Left ventricle myocardium inferior (tissue), 1 donor: Measurements from ENCODE around the gene KCNJ4. TPM values are rescaled to one million over a fixed set of nuclear protein-coding genes. Genes with fewer than 3 reads are reported as not detected.
A peak's percentile ranks its signal among the peaks of the same experiment; 100 is the strongest.

Experiments
- DNase-seq: peaks from one replicate; pipeline ENCODE4 v3.0.0-alpha.2; 2020
- H3K27ac ChIP-seq: fragments of 200-600 bp; replicated peaks from 2 replicates; pipeline ENCODE4 v1.8.0; 2021
- H3K27me3 ChIP-seq: fragments of 200-600 bp; 2 replicates; pipeline ENCODE4 v1.8.0; 2021; ENCODE audit warnings: low read depth
- H3K36me3 ChIP-seq: fragments of 200-600 bp; 2 replicates; pipeline ENCODE4 v1.8.0; 2021
- H3K4me1 ChIP-seq: fragments of 200-600 bp; 2 replicates; pipeline ENCODE4 v1.8.0; 2021
- H3K4me3 ChIP-seq: fragments of 200-600 bp; 2 replicates; pipeline ENCODE4 v1.8.0; 2021; ENCODE audit warnings: mild to moderate bottlenecking, moderate library complexity
- H3K9me3 ChIP-seq: fragments of 200-600 bp; replicated peaks from 2 replicates; pipeline ENCODE4 v1.8.0; 2021
- CTCF ChIP-seq: fragments of 200-600 bp; IDR thresholded peaks from 2 replicates; pipeline ENCODE4 v1.8.0; 2021; ENCODE audit warnings: antibody characterized with exemption, mild to moderate bottlenecking, borderline replicate concordance
- intact Hi-C: fragments of 100-400 bp; cut with micrococcal nuclease; formaldehyde crosslinking; loops from one replicate; pipeline ENCODE4 v1.11.0; 2022
- total RNA-seq: library from RNA; stranded (reverse); fragmentation: NEBNext Ultra II Directional; extraction: Animal tissue kit (Norgen Biotek cat#: 25700); gene quantifications from one replicate; pipeline ENCODE4 v1.2.1, GENCODE V29; 2021
- donor health status: DM: no; HTN: yes; CAD: no; lungs with severe emphysema.

Gene KCNJ4
- total RNA-seq, 1 donor from 2014 or later = 45.7 TPM

- no peak overlapping the region for H3K27ac ChIP-seq
- no peaks in the 10 kb centered on the region for H3K9me3 ChIP-seq
- no peaks in the 10 kb centered on the region for H3K27me3 ChIP-seq
- H3K4me1 ChIP-seq = peaks cover 26% of the 10 kb centered on the region
- TF ChIP-seq CTCF = no peak
- no peak overlapping the region for H3K4me3 ChIP-seq
- peaks cover 7% of the 10 kb centered on the region for H3K36me3 ChIP-seq
- DNase-seq = no peak
- intact Hi-C loops = no loop called here
Observed at GRCh38 chr22:38427465-38427864, 27.5 kb downstream of the KCNJ4 start.

DNA sequence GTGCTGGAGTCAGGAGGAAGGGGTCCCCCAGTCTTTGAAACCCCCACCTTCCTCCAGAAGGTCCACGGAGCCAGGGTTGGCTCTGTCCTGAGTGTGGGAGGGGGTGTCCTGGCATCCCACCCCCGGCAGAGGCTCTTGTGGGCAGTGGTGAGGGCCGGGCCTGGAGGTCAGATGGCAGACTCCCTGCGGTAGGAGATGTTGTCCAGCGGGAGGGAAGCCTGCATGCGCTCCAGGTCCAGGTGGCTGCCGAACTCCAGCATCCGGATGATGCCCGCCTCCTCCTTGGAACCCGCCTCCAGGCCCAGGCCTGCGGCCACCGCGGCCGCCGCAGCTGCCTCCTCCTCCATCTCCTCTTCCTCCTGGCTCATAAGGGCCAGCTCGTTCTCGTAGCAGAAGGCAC is 28.4 kb downstream of the KCNJ4 start:
- no peak for DNase-seq
- intact Hi-C loops = no loop called here

DNA sequence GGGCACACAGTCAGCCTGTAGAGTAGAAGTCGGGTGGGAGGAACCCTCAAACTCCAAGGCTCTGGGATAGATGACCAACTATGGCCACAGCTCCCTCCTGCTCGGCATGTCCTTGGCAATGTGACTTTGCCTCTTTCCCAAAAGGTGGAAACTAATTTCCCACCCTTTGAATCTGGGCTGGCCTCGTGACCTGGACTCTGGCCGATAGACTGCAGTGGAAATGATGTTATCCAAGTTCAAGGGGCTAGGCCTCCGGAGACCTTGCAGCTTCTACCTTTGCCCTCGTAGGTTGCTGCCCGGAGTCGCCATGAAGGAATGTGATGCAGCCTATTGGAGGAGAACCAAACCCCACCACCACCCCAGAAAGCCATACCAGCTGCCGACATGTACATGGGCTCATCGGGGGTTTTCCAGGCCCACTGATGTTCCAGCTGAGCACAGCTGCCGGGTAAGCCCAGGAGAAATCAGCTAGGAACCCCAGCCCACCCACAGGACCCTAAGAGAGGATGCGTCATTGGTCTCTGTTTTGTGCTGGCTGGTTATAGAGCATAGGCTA is 30.4 kb downstream of the KCNJ4 start:
- Histone ChIP-seq H3K36me3 (peaks cover 7% of the 10 kb centered on the region), H3K4me1 (peaks cover 11% of the 10 kb centered on the region), H3K9me3 (no peaks in the 10 kb centered on the region), H3K27ac (no peak overlapping the region), H3K27me3 (no peaks in the 10 kb centered on the region), H3K4me3 (no peak overlapping the region)
- no peak for DNase-seq
- TF ChIP-seq CTCF = no peak
- intact Hi-C loops = no loop called here

More for the DNA sequence above, 28.4 kb downstream of the KCNJ4 start:
- Histone ChIP-seq H3K9me3 (no peaks in the 10 kb centered on the region), H3K27ac (no peak overlapping the region), H3K4me1 (peaks cover 19% of the 10 kb centered on the region), H3K27me3 (no peaks in the 10 kb centered on the region), H3K36me3 (peaks cover 7% of the 10 kb centered on the region), H3K4me3 (no peak overlapping the region)
- TF ChIP-seq CTCF = no peak

DNA sequence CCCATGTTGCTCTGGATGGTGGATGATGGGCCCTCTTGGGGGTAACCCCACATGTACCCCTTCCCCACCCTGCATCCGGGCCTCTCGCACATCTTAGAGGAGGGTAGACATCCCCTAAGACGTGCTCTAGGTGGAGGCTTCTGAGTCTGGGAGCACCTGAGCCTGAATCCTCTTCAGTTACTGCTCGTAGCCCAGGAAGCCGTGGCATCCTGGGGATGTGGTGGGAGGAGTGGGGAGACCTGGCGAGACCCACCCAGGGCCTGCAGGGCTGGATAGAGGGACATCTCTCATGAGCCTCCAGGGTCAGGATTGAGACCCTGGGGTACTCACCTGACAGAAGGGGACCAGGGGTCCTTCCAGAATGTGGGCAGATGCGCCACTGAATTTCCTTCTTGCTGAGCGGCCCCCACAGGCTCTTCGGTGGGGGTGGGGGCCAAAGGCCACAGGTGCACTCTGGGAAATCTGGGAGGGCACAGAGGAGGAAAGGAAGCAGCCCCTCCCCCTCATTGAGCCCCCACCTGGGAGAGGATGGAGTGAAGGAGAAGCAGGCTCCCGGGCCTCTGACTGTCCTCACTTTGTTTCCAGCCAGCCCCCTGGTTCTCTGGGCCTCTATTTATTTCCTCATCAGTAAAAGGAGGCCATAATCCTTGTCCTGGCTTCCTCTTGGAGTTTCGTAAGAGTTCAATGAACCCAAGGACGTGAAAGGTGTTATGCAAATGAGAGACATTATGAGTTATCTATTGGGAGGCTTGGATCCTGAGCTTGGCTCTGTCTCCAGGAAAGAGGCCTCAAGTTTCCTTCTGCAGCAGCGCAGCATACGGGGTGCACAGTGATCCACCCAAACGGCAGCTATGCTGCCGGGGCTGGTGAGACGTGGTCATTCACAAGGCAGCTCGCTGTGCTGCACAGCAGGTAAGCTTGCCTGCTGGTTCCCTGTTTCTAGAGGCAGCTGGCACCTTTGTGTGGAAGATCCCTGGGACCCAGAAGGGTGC is 31.2 kb downstream of the KCNJ4 start:
- peaks cover 7% of the 10 kb centered on the region for H3K36me3 ChIP-seq
- intact Hi-C loops = no loop called here
- no peak overlapping the region for H3K4me3 ChIP-seq
- TF ChIP-seq CTCF = no peak
- H3K9me3 ChIP-seq = no peaks in the 10 kb centered on the region
- peak overlapping the region; percentile 55 for H3K27ac ChIP-seq
- peaks cover 11% of the 10 kb centered on the region for H3K4me1 ChIP-seq
- DNase-seq = no peak
- no peaks in the 10 kb centered on the region for H3K27me3 ChIP-seq

GRCh38 chr22:38422611-38423511 is 32.1 kb downstream of the KCNJ4 start:
- TF ChIP-seq CTCF = no peak
- Histone ChIP-seq H3K27ac (peak overlapping the region; percentile 55), H3K27me3 (no peaks in the 10 kb centered on the region), H3K4me1 (peaks cover 11% of the 10 kb centered on the region), H3K4me3 (no peak overlapping the region), H3K9me3 (no peaks in the 10 kb centered on the region), H3K36me3 (peaks cover 7% of the 10 kb centered on the region)
- DNase-seq = no peak
- intact Hi-C loops = no loop called here
